Type B pancreatic cell (in vitro differentiated cells): ENCODE results near the gene ADARB1. TPM values are rescaled to one million over a fixed set of nuclear protein-coding genes. Genes with fewer than 3 reads are reported as not detected.

Experiments used
- DNase-seq: peaks from one replicate; pipeline ENCODE4 v3.0.0; 2021; ENCODE audit warnings: mixed read lengths; ENCODE audit not compliant: unreplicated experiment; ENCODE audit errors: extremely low spot score
- H3K27ac Mint-ChIP-seq: 2 replicates; pipeline ENCODE4 v1.8.0; 2021; ENCODE audit warnings: mild to moderate bottlenecking, mixed read lengths
- H3K27me3 Mint-ChIP-seq: 2 replicates; pipeline ENCODE4 v1.8.0; 2021; ENCODE audit warnings: mixed read lengths
- H3K36me3 Mint-ChIP-seq: 2 replicates; pipeline ENCODE4 v1.8.0; 2021; ENCODE audit warnings: mixed read lengths
- H3K4me1 Mint-ChIP-seq: one replicate; pipeline ENCODE4 v1.8.0; 2021; ENCODE audit warnings: mixed read lengths; ENCODE audit not compliant: unreplicated experiment
- H3K4me3 Mint-ChIP-seq: 2 replicates; pipeline ENCODE4 v1.8.0; 2021; ENCODE audit warnings: mild to moderate bottlenecking, mixed read lengths
- H3K9me3 Mint-ChIP-seq: 2 replicates; pipeline ENCODE4 v1.8.0; 2021; ENCODE audit warnings: mixed read lengths
- CTCF ChIP-seq: fragments of 200-600 bp; sonication (generic); conservative IDR thresholded peaks from 2 replicates; pipeline ENCODE4 v1.5.0; 2021; ENCODE audit warnings: antibody characterized with exemption, mild to moderate bottlenecking
- total RNA-seq: library from RNA; stranded (reverse); gene quantifications from 2 replicates; pipeline ENCODE4 v1.2.1, GENCODE V29; 2021; ENCODE audit warnings: low replicate concordance

The ADARB1 gene
- total RNA-seq, 1 donor from 2014 or later = 20.7 TPM

GRCh38 chr21:45060089-45060488, 14.3 kb upstream of the ADARB1 start:
- H3K4me3 Mint-ChIP-seq = no peak overlapping the region
- DNase-seq = no peak

GRCh38 chr21:45060675-45061311, 13.6 kb upstream of the ADARB1 start:
- TF ChIP-seq CTCF = no peak
- no peak for DNase-seq
- Mint-ChIP-seq H3K9me3 (no peaks in the 10 kb centered on the region), H3K27ac (no peak overlapping the region), H3K4me3 (no peak overlapping the region), H3K36me3 (no peaks in the 10 kb centered on the region), H3K27me3 (peaks cover 2% of the 10 kb centered on the region), H3K4me1 (peaks cover 12% of the 10 kb centered on the region)

More at GRCh38 chr21:45060089-45060488, 14.3 kb upstream of the ADARB1 start:
- Mint-ChIP-seq H3K27me3 (peaks cover 2% of the 10 kb centered on the region), H3K9me3 (no peaks in the 10 kb centered on the region), H3K27ac (no peak overlapping the region), H3K4me1 (peaks cover 12% of the 10 kb centered on the region), H3K36me3 (no peaks in the 10 kb centered on the region)
- TF ChIP-seq CTCF = no peak

DNA sequence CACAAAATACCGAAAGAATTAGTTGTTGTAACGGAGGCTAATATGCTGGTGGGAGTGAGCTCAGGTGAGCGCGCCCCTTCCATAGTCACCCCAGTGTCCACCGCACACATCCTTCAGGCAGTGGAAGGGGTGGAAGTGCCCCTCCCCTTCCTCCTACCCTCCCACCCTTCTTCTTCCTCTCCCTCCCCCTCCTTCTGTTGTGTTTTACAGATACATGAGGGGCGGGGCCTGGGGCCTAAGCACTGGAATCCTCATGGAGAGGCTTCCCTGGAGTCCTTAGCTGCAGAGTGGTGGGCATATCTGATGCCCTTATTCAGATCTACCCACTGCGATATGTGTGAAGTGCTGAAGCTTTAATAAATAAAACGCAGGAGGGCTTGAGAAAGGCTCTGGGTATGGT, 10.3 kb upstream of the ADARB1 start:
- no peak overlapping the region for H3K4me3 Mint-ChIP-seq
- H3K9me3 Mint-ChIP-seq = no peaks in the 10 kb centered on the region
- no peak overlapping the region for H3K27ac Mint-ChIP-seq
- peaks cover 14% of the 10 kb centered on the region for H3K4me1 Mint-ChIP-seq
- no peaks in the 10 kb centered on the region for H3K36me3 Mint-ChIP-seq
- no peaks in the 10 kb centered on the region for H3K27me3 Mint-ChIP-seq
- no peak for DNase-seq
- no peak for TF ChIP-seq CTCF

GRCh38 chr21:45064618-45065399, 9.6 kb upstream of the ADARB1 start:
- H3K9me3 Mint-ChIP-seq = no peaks in the 10 kb centered on the region
- TF ChIP-seq CTCF = no peak
- H3K27ac Mint-ChIP-seq = no peak overlapping the region
- no peaks in the 10 kb centered on the region for H3K36me3 Mint-ChIP-seq
- no peaks in the 10 kb centered on the region for H3K27me3 Mint-ChIP-seq
- no peak overlapping the region for H3K4me3 Mint-ChIP-seq
- no peak for DNase-seq
- H3K4me1 Mint-ChIP-seq = peaks cover 14% of the 10 kb centered on the region

DNA sequence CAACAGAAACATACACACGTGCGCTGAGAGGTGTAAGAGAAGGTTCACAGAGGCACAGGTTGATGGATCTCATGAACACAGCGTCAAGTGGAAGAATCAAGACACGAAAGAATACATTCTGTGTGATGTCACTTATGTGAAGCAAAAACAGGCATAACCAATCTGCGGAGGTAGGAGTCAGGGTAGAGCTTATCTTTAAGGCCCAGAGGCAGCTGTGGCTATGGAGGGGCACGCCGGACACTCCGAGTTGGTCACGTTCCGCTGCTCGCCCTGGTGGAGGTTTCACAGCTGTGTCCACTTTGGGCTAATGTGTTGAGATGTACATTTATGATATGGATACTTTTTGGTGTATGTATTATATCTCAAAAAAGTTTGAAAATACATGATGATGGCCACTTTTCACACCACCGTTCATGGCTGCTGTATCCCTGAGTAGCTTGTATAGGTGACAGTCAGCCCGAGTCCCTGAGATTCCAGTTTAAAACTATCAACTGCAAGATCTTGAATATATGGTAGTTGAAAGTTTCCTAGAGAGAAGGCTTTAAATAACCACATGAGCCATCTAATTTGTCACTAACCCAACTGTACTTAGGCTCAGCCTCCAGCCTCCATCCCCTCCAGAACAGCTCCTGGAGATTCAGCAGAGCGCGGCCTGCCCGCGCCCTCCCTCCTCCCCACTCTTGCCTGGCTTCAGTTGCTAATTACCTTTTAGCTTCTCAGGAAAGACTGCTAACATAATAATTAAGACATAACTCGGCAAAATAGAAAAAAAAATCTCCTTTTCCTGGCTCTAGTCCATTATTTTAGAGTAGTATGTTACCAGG, 6.7 kb upstream of the ADARB1 start:
- no peak overlapping the region for H3K27ac Mint-ChIP-seq
- TF ChIP-seq CTCF = no peak
- H3K9me3 Mint-ChIP-seq = no peaks in the 10 kb centered on the region
- H3K4me3 Mint-ChIP-seq = no peak overlapping the region
- no peaks in the 10 kb centered on the region for H3K36me3 Mint-ChIP-seq
- H3K4me1 Mint-ChIP-seq = peaks cover 9% of the 10 kb centered on the region
- H3K27me3 Mint-ChIP-seq = no peaks in the 10 kb centered on the region
- DNase-seq = no peak
